ENCODE measurements around the gene TNPO1.

The TNPO1 gene

DNA sequence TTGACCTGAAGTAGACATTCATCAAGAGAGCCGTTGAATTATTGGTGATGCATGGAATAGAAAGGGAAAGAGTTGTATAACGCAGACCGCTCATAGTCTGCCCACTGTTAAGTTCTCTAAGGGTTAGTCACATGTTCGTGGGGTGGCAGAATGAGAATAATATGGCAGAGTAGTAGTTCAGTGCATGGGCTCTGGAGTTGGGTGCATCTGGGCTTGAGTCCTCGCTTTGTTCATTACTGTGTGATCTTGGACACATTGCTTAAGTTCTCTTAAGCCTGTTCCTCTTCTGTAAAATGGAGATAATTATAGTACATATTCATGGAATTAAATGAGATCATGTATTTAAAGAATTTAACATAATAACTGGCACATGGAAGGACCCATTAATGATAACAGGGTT lies 23.6 kb downstream of the TNPO1 start:
- no peak overlapping the region for H3K9ac ChIP-seq (ENCODE audit: low read depth, low read length, poor library complexity)
- peaks cover 0 to under 1% of the 10 kb centered on the region in 2 donors for H3K9me3 ChIP-seq (replicated peaks in 1 of 2; ENCODE audit: control insufficient read depth in 2 of 2, insufficient read depth in 1 of 2, low read depth in 1 of 2, low read length in 2 of 2)
- DNase-seq (ENCODE audit: low spot score), result no peak
- H3K27ac ChIP-seq (replicated peaks; ENCODE audit: low read length), result no peak overlapping the region
- H3K18ac ChIP-seq (ENCODE audit: low read length), result no peak overlapping the region
- no peak overlapping the region for H3K4me3 ChIP-seq (ENCODE audit: low read length in 2 of 2)
- no peak overlapping the region for H3K4me2 ChIP-seq (ENCODE audit: insufficient read depth, low read length, poor library complexity, severe bottlenecking)
- H3K23ac ChIP-seq (ENCODE audit: low read depth, low read length, poor library complexity), result no peak overlapping the region
- no peak overlapping the region for H4K8ac ChIP-seq (ENCODE audit: low read depth, low read length)
- no peak overlapping the region for H3K4ac ChIP-seq (ENCODE audit: low read length)
- H3K14ac ChIP-seq (ENCODE audit: low read length), result no peak overlapping the region
- no peak overlapping the region for H2BK15ac ChIP-seq (ENCODE audit: low read length)
- no peak overlapping the region for H2AFZ ChIP-seq (ENCODE audit: low read length)
- no peaks in the 10 kb centered on the region for H3K27me3 ChIP-seq (ENCODE audit: control insufficient read depth in 3 of 3, insufficient read depth in 3 of 3, low read depth in 1 of 3, low read length in 3 of 3)
- H2BK12ac ChIP-seq (ENCODE audit: low read length), result no peak overlapping the region
- H2BK5ac ChIP-seq (ENCODE audit: low read length), result no peak overlapping the region
- H2AK5ac ChIP-seq (ENCODE audit: low read depth, low read length), result no peak overlapping the region
- H4K91ac ChIP-seq (ENCODE audit: low read depth, low read length, poor library complexity), result no peak overlapping the region
- no CpG with 5 or more reads among the region's 5 CpGs for WGBS, 2 donors (ENCODE audit: extremely low coverage in 2 of 2, insufficient read length in 2 of 2, insufficient replicate concordance in 1 of 2)
- H3K4me1 ChIP-seq (ENCODE audit: control insufficient read depth in 2 of 2, insufficient read depth in 1 of 2, low read depth in 1 of 2, low read length in 2 of 2), result no peaks in the 10 kb centered on the region
- peaks cover 0 to 6% of the 10 kb centered on the region in 2 donors for H3K36me3 ChIP-seq (replicated peaks in 1 of 2; ENCODE audit: control insufficient read depth in 2 of 2, insufficient read depth in 2 of 2, low read length in 2 of 2)
- H2BK120ac ChIP-seq (ENCODE audit: low read depth, low read length), result no peak overlapping the region
- H3K79me1 ChIP-seq (ENCODE audit: low read depth, low read length), result peaks cover 2% of the 10 kb centered on the region

DNA sequence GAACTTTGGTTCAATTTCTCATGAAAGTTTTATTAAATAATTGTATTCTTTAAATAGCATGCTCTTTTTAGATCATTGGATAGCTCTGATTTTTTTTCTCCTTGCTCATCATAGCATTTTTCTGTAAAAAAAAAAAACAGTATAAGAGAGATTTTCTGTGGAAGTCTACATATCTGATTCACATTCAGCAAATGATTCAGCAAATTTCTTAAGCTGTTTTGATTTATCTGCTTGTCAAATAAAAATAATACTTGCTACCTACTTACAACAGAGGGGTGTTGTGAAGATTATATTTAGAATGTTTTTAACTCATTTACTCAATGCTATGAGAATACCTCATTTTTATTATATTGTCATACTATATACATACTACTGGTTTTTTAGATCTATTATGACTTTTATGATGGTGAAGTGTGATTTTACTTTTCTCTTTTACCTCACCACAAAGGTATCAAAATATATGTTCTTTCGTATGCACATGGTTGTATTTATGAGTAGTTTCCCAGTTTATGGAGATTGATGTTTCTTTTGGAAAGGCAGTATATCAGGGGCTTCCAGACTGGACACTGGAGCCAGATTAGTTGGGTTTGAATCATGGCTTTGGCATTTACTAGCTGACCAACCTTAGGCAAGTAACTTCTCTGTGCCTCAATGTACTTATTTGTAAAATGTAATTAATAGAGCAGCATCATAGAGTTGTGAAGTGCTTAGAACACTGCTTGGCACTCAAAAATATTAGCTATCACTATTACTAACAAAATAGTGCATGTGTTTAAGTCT lies 25.5 kb downstream of the TNPO1 start:
- Histone ChIP-seq H4K91ac (ENCODE audit: low read depth, low read length, poor library complexity) (no peak overlapping the region), H3K79me1 (ENCODE audit: low read depth, low read length) (no peaks in the 10 kb centered on the region), H2AK5ac (ENCODE audit: low read depth, low read length) (no peak overlapping the region), H3K9me3 (replicated peaks in 1 of 2; ENCODE audit: control insufficient read depth in 2 of 2, insufficient read depth in 1 of 2, low read depth in 1 of 2, low read length in 2 of 2) (no peaks in the 10 kb centered on the region), H3K4ac (ENCODE audit: low read length) (no peak overlapping the region), H3K23ac (ENCODE audit: low read depth, low read length, poor library complexity) (no peak overlapping the region), H2BK120ac (ENCODE audit: low read depth, low read length) (no peak overlapping the region), H3K14ac (ENCODE audit: low read length) (no peak overlapping the region), H3K4me1 (ENCODE audit: control insufficient read depth in 2 of 2, insufficient read depth in 1 of 2, low read depth in 1 of 2, low read length in 2 of 2) (peaks cover 0 to 3% of the 10 kb centered on the region in 2 donors), H3K36me3 (replicated peaks in 1 of 2; ENCODE audit: control insufficient read depth in 2 of 2, insufficient read depth in 2 of 2, low read length in 2 of 2) (no peaks in the 10 kb centered on the region), H4K8ac (ENCODE audit: low read depth, low read length) (no peak overlapping the region), H3K27me3 (ENCODE audit: control insufficient read depth in 3 of 3, insufficient read depth in 3 of 3, low read depth in 1 of 3, low read length in 3 of 3) (no peaks in the 10 kb centered on the region), H3K9ac (ENCODE audit: low read depth, low read length, poor library complexity) (no peak overlapping the region), H3K4me2 (ENCODE audit: insufficient read depth, low read length, poor library complexity, severe bottlenecking) (no peak overlapping the region), H2BK5ac (ENCODE audit: low read length) (no peak overlapping the region), H2BK12ac (ENCODE audit: low read length) (no peak overlapping the region), H2AFZ (ENCODE audit: low read length) (no peak overlapping the region), H2BK15ac (ENCODE audit: low read length) (no peak overlapping the region), H3K4me3 (ENCODE audit: low read length in 2 of 2) (no peak overlapping the region), H3K18ac (ENCODE audit: low read length) (no peak overlapping the region), H3K27ac (replicated peaks; ENCODE audit: low read length) (no peak overlapping the region)
- WGBS, 2 donors (ENCODE audit: extremely low coverage in 2 of 2, insufficient read length in 2 of 2, insufficient replicate concordance in 1 of 2), result no CpG with 5 or more reads among the region's 1 CpG
- DNase-seq (ENCODE audit: low spot score), result no peak

DNA sequence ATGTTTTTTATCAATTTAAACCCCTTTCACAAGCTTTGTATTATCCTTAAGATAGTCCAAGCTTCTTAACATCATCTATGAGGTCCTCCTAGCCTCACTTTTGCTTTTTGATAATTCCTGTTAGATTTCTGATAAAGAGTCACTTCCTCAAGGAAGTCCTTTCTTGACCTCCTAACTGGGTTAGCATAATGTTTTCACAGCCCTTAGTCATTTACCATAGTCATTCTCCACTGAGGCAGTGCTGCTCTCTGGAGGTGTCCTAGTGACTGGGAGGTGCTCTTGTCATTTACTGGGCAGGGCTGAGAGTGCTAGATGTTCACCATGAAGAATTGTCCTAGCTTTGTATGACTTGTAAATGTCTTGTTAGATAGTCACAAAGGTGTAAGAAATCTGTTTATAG lies 26.4 kb downstream of the TNPO1 start:
- no peak overlapping the region for H3K27ac ChIP-seq (replicated peaks; ENCODE audit: low read length)
- DNase-seq (ENCODE audit: low spot score), result no peak
- no peak overlapping the region for H2BK15ac ChIP-seq (ENCODE audit: low read length)
- no peak overlapping the region for H2BK5ac ChIP-seq (ENCODE audit: low read length)
- H3K27me3 ChIP-seq (ENCODE audit: control insufficient read depth in 3 of 3, insufficient read depth in 3 of 3, low read depth in 1 of 3, low read length in 3 of 3), result no peaks in the 10 kb centered on the region
- H3K9ac ChIP-seq (ENCODE audit: low read depth, low read length, poor library complexity), result no peak overlapping the region
- H2AFZ ChIP-seq (ENCODE audit: low read length), result no peak overlapping the region
- peaks cover 0 to 3% of the 10 kb centered on the region in 2 donors for H3K4me1 ChIP-seq (ENCODE audit: control insufficient read depth in 2 of 2, insufficient read depth in 1 of 2, low read depth in 1 of 2, low read length in 2 of 2)
- no peak overlapping the region for H2BK120ac ChIP-seq (ENCODE audit: low read depth, low read length)
- H3K23ac ChIP-seq (ENCODE audit: low read depth, low read length, poor library complexity), result no peak overlapping the region
- H3K18ac ChIP-seq (ENCODE audit: low read length), result no peak overlapping the region
- no peak overlapping the region for H3K14ac ChIP-seq (ENCODE audit: low read length)
- no peak overlapping the region for H3K4ac ChIP-seq (ENCODE audit: low read length)
- H4K8ac ChIP-seq (ENCODE audit: low read depth, low read length), result no peak overlapping the region
- H2BK12ac ChIP-seq (ENCODE audit: low read length), result no peak overlapping the region
- no peak overlapping the region for H3K4me2 ChIP-seq (ENCODE audit: insufficient read depth, low read length, poor library complexity, severe bottlenecking)
- no peaks in the 10 kb centered on the region for H3K79me1 ChIP-seq (ENCODE audit: low read depth, low read length)
- H2AK5ac ChIP-seq (ENCODE audit: low read depth, low read length), result no peak overlapping the region
- no peaks in the 10 kb centered on the region for H3K36me3 ChIP-seq (replicated peaks in 1 of 2; ENCODE audit: control insufficient read depth in 2 of 2, insufficient read depth in 2 of 2, low read length in 2 of 2)
- no peak overlapping the region for H3K4me3 ChIP-seq (ENCODE audit: low read length in 2 of 2)
- H4K91ac ChIP-seq (ENCODE audit: low read depth, low read length, poor library complexity), result no peak overlapping the region
- no peaks in the 10 kb centered on the region for H3K9me3 ChIP-seq (replicated peaks in 1 of 2; ENCODE audit: control insufficient read depth in 2 of 2, insufficient read depth in 1 of 2, low read depth in 1 of 2, low read length in 2 of 2)

DNA sequence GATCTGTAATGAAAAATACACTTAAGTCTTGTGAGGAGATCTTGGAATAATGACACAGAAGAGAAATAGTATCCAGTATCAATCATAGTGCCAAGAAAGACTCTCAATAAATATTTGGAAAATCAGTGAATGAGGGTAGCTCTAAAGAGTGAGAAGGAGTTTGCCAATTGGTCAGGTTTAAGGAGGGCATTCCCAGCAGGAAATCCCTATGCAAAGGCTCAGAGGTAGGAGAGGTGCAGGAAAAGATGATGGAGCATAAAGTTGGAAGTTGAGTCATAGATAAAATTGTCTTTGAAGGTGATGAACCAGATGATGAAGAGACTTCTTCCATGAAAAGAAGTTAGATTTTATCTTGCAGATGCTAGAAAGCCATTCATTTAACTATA lies 27.8 kb downstream of the TNPO1 start:
- no peak overlapping the region for H3K4me2 ChIP-seq (ENCODE audit: insufficient read depth, low read length, poor library complexity, severe bottlenecking)
- H2BK15ac ChIP-seq (ENCODE audit: low read length), result no peak overlapping the region
- no peak overlapping the region for H3K9ac ChIP-seq (ENCODE audit: low read depth, low read length, poor library complexity)
- peaks cover 0 to 3% of the 10 kb centered on the region in 2 donors for H3K4me1 ChIP-seq (ENCODE audit: control insufficient read depth in 2 of 2, insufficient read depth in 1 of 2, low read depth in 1 of 2, low read length in 2 of 2)
- no peak overlapping the region for H3K4me3 ChIP-seq (ENCODE audit: low read length in 2 of 2)
- H4K8ac ChIP-seq (ENCODE audit: low read depth, low read length), result no peak overlapping the region
- H3K14ac ChIP-seq (ENCODE audit: low read length), result no peak overlapping the region
- peaks cover 0 to 2% of the 10 kb centered on the region in 2 donors for H3K36me3 ChIP-seq (replicated peaks in 1 of 2; ENCODE audit: control insufficient read depth in 2 of 2, insufficient read depth in 2 of 2, low read length in 2 of 2)
- H3K23ac ChIP-seq (ENCODE audit: low read depth, low read length, poor library complexity), result no peak overlapping the region
- no peaks in the 10 kb centered on the region for H3K27me3 ChIP-seq (ENCODE audit: control insufficient read depth in 3 of 3, insufficient read depth in 3 of 3, low read depth in 1 of 3, low read length in 3 of 3)
- no peak for DNase-seq (ENCODE audit: low spot score)
- H3K4ac ChIP-seq (ENCODE audit: low read length), result no peak overlapping the region
- no peak overlapping the region for H3K27ac ChIP-seq (replicated peaks; ENCODE audit: low read length)
- H2BK12ac ChIP-seq (ENCODE audit: low read length), result no peak overlapping the region
- H2BK5ac ChIP-seq (ENCODE audit: low read length), result no peak overlapping the region
- H3K9me3 ChIP-seq (replicated peaks in 1 of 2; ENCODE audit: control insufficient read depth in 2 of 2, insufficient read depth in 1 of 2, low read depth in 1 of 2, low read length in 2 of 2), result no peaks in the 10 kb centered on the region
- no peak overlapping the region for H2BK120ac ChIP-seq (ENCODE audit: low read depth, low read length)
- no peak overlapping the region for H4K91ac ChIP-seq (ENCODE audit: low read depth, low read length, poor library complexity)
- no peak overlapping the region for H2AK5ac ChIP-seq (ENCODE audit: low read depth, low read length)
- H2AFZ ChIP-seq (ENCODE audit: low read length), result no peak overlapping the region
- no peak overlapping the region for H3K18ac ChIP-seq (ENCODE audit: low read length)
- no peaks in the 10 kb centered on the region for H3K79me1 ChIP-seq (ENCODE audit: low read depth, low read length)

Measured in neuronal stem cell (in vitro differentiated cells).